ENCODE measurements around the gene ANKRD29.

GRCh38 chr18:23631746-23632145 is 31.0 kb downstream of the ANKRD29 start:
- TF ChIP-seq, protein P1, sequence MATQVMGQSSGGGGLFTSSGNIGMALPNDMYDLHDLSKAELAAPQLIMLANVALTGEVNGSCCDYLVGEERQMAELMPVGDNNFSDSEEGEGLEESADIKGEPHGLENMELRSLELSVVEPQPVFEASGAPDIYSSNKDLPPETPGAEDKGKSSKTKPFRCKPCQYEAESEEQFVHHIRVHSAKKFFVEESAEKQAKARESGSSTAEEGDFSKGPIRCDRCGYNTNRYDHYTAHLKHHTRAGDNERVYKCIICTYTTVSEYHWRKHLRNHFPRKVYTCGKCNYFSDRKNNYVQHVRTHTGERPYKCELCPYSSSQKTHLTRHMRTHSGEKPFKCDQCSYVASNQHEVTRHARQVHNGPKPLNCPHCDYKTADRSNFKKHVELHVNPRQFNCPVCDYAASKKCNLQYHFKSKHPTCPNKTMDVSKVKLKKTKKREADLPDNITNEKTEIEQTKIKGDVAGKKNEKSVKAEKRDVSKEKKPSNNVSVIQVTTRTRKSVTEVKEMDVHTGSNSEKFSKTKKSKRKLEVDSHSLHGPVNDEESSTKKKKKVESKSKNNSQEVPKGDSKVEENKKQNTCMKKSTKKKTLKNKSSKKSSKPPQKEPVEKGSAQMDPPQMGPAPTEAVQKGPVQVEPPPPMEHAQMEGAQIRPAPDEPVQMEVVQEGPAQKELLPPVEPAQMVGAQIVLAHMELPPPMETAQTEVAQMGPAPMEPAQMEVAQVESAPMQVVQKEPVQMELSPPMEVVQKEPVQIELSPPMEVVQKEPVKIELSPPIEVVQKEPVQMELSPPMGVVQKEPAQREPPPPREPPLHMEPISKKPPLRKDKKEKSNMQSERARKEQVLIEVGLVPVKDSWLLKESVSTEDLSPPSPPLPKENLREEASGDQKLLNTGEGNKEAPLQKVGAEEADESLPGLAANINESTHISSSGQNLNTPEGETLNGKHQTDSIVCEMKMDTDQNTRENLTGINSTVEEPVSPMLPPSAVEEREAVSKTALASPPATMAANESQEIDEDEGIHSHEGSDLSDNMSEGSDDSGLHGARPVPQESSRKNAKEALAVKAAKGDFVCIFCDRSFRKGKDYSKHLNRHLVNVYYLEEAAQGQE (tag by site-specific recombination; IDR thresholded peaks at IDR 0.05): no peak
- TF ChIP-seq, protein P2, sequence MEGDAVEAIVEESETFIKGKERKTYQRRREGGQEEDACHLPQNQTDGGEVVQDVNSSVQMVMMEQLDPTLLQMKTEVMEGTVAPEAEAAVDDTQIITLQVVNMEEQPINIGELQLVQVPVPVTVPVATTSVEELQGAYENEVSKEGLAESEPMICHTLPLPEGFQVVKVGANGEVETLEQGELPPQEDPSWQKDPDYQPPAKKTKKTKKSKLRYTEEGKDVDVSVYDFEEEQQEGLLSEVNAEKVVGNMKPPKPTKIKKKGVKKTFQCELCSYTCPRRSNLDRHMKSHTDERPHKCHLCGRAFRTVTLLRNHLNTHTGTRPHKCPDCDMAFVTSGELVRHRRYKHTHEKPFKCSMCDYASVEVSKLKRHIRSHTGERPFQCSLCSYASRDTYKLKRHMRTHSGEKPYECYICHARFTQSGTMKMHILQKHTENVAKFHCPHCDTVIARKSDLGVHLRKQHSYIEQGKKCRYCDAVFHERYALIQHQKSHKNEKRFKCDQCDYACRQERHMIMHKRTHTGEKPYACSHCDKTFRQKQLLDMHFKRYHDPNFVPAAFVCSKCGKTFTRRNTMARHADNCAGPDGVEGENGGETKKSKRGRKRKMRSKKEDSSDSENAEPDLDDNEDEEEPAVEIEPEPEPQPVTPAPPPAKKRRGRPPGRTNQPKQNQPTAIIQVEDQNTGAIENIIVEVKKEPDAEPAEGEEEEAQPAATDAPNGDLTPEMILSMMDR (tag by site-specific recombination; IDR thresholded peaks at IDR 0.05): no peak
- TF ChIP-seq ZBTB1 (tag by site-specific recombination; IDR thresholded peaks at IDR 0.05): no peak
- no peak for TF ChIP-seq ZNF404 (tag by site-specific recombination; IDR thresholded peaks at IDR 0.05)

All from HEK293 (cell line).